ENCODE measurements around the gene ATP9B.

GRCh38 chr18:79421275-79421857 lies 352.2 kb downstream of the ATP9B start:
- TF ChIP-seq CTCF (conservative IDR thresholded peaks at IDR 0.05), result no peak
- TF ChIP-seq ZFX (IDR thresholded peaks at IDR 0.05), result no peak
